ENCODE measurements around the gene STXBP5. TPM values are rescaled to one million over a fixed set of nuclear protein-coding genes. Genes with fewer than 3 reads are reported as not detected.
A peak's percentile ranks its signal among the peaks of the same experiment; 100 is the strongest.

STXBP5 gene
- total RNA-seq, 2 donors from 2014 or later: 45.8 to 52.3 TPM

- no peak for TF ChIP-seq CTCF (IDR thresholded peaks at IDR 0.05)
- intact Hi-C loops (cut with DNase I): no loop called here
- peak overlapping the region in 1 of 2 donors; percentile 51 for H3K9ac ChIP-seq (ENCODE audit: low read depth in 2 of 2, low read length in 2 of 2)
- peak; percentile 68 for DNase-seq
- peak overlapping the region; percentile 97 for H3K27ac ChIP-seq
- H3K4me3 ChIP-seq: peak overlapping the region; percentile 75
- H3K9me3 ChIP-seq: no peaks in the 10 kb centered on the region
- no peaks in the 10 kb centered on the region for H3K36me3 ChIP-seq
- H3K27me3 ChIP-seq: no peaks in the 10 kb centered on the region
- H3K4me1 ChIP-seq: no peaks in the 10 kb centered on the region
Observed at GRCh38 chr6:147205690-147206600, 1.7 kb downstream of the STXBP5 start.

DNA sequence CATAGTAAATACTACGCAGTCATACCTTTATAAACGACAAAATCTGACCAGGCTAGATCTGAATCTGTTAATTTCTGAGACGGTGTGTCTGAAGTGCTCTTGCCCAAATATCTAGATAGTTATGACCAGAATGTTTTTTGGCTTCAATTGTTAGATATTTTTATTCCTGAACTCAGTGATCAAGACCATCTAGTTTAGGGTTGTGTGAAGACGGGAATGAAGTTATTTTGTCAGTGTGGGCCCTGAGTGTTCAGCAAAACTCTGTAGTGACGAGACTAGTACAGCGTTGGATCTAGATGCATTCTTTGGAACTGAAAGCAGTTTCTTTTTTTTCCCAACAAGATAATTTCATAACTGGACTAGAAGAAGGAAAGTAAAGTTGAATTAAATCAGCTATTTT, 3.1 kb downstream of the STXBP5 start:
- Histone ChIP-seq H3K9ac (ENCODE audit: low read depth in 2 of 2, low read length in 2 of 2) (peak overlapping the region in 1 of 2 donors; percentile 79), H3K27ac (peak overlapping the region; percentile 41), H3K9me3 (no peaks in the 10 kb centered on the region), H3K36me3 (no peaks in the 10 kb centered on the region), H3K4me1 (no peaks in the 10 kb centered on the region), H3K4me3 (peak overlapping the region; percentile 5), H3K27me3 (no peaks in the 10 kb centered on the region)
- DNase-seq: no peak
- intact Hi-C loops (cut with DNase I): no loop called here
- no peak for TF ChIP-seq CTCF (IDR thresholded peaks at IDR 0.05)

DNA sequence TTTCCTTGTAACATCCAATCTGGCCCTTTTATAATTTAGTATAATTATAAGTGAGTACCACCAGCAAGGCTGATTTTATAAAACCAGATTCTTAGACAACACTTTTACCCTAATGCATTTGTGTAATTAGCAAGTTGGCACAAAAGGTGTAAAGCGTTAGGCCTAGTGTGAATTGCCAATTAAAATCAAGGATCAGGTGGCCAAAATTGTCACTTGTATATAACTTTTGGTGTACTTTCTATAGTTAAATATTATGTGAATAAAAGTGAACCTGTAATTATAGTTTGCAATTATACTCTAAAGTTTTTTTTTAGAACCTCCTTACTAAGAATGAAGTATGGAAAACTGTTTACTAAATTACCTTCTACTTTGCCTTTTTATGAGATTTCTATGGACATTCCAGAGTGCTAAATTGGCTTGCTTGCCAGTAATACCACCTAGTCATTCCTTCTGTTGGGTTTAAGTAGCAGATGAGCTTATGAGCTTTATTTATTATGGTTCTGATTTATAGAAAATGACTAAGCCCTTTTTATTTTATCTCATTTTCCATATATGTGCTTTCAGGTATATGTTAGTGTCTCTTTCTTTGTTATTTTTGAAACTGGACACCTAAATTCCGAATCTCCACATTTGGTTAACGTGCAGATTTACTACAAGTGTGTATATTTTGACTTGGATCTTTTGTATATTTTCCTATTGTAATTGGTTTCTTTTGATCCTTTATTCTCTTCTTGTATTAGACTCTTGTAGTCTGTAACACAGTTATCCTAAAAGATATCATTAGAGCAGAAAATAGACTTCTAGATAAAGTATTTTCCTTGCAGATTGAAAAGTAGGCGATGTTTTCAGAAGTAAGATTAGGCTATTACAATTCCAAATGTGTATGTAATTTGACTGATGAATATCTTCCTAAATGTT, 3.9 kb downstream of the STXBP5 start:
- intact Hi-C loops (cut with DNase I): no loop called here
- peak overlapping the region in 1 of 2 donors; percentile 79 for H3K9ac ChIP-seq (ENCODE audit: low read depth in 2 of 2, low read length in 2 of 2)

GRCh38 chr6:147209762-147210449, 5.7 kb downstream of the STXBP5 start:
- Histone ChIP-seq H3K4me3 (no peak overlapping the region), H3K27ac (no peak overlapping the region), H3K27me3 (no peaks in the 10 kb centered on the region), H3K9ac (ENCODE audit: low read depth in 2 of 2, low read length in 2 of 2) (no peak overlapping the region), H3K9me3 (no peaks in the 10 kb centered on the region), H3K4me1 (no peaks in the 10 kb centered on the region), H3K36me3 (no peaks in the 10 kb centered on the region)
- no peak for DNase-seq
- TF ChIP-seq CTCF (IDR thresholded peaks at IDR 0.05): no peak
- intact Hi-C loops (cut with DNase I): no loop called here

More for the DNA sequence above, 3.9 kb downstream of the STXBP5 start:
- Histone ChIP-seq H3K4me3 (peak overlapping the region; percentile 5), H3K4me1 (no peaks in the 10 kb centered on the region), H3K27me3 (no peaks in the 10 kb centered on the region), H3K9me3 (no peaks in the 10 kb centered on the region), H3K36me3 (no peaks in the 10 kb centered on the region), H3K27ac (peak overlapping the region; percentile 41)
- no peak for DNase-seq
- TF ChIP-seq CTCF (IDR thresholded peaks at IDR 0.05): no peak

DNA sequence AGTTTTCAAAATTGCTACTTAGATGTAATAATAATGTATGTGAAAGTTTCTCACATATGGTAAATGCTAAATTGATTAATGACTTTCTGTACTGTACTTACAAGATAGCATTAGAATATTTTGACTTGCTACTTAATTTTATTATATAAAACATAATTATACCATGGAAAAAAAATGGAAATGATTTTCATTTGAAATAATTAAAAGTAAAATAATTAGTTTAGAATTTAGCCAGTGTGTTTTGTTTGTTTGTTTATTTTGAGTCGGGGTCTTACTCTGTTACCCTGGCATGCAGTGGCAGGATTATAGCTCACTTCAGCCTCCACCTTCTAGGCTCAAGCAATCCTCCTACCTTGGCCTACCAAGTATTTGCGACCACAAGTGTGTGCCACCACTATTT, 7.1 kb downstream of the STXBP5 start:
- DNase-seq: no peak
- intact Hi-C loops (cut with DNase I): no loop called here
- no peak overlapping the region for H3K27ac ChIP-seq
- H3K9me3 ChIP-seq: no peaks in the 10 kb centered on the region
- TF ChIP-seq CTCF (IDR thresholded peaks at IDR 0.05): no peak
- no peak overlapping the region for H3K9ac ChIP-seq (ENCODE audit: low read depth in 2 of 2, low read length in 2 of 2)
- H3K27me3 ChIP-seq: no peaks in the 10 kb centered on the region
- H3K4me1 ChIP-seq: no peaks in the 10 kb centered on the region
- H3K36me3 ChIP-seq: no peaks in the 10 kb centered on the region
- H3K4me3 ChIP-seq: no peak overlapping the region

Measured in colonic mucosa (tissue), 4 donors.